ENCODE data around the gene NPRL2. TPM values are rescaled to one million over a fixed set of nuclear protein-coding genes. Genes with fewer than 3 reads are reported as not detected.

Gene NPRL2
- total and polyA plus RNA-seq, 9 of the 15 experiments (the other 6 are each of a cell fraction or from before 2014, with no cell fraction given): 17.4 to 40.4 (median 24.4) TPM

DNA sequence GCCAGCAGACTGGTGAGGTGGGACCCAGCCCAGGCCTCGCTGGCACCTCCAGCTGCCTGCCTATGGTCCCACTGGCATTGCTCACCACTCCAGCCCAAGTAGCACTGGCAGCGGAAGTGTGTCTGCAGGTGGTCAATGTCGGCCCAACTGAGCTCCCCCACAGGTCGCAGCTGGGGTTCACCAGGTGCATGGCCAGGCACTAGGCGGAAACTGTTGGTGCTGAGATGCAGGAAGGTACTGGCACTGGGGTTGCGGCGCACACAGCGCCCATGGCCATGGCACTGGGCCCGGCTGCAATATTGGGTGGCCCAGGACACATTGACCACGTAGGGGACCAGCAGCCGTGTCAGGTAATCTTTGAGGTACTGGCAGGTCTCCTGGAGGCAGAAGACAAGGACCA, 32.4 kb downstream of the NPRL2 start:
- POLR2A ChIA-PET: interaction anchor here (0.6 to 1.0 kb wide), 2 partner anchors 10 to 19 kb away, joined by 3 read pairs; partner anchors contain the start of genes HYAL3, NAA80 and TUSC2
- in situ Hi-C loops (cut with MboI): no loop called here
- TF ChIP-seq PHF8 (IDR thresholded peaks at IDR 0.05; ENCODE audit: borderline replicate concordance, low read length): no peak
- TF ChIP-seq HEY1 (CRISPR knock-in tag; IDR thresholded peaks at IDR 0.05; ENCODE audit: borderline replicate concordance): no peak
- TF ChIP-seq, protein P1, sequence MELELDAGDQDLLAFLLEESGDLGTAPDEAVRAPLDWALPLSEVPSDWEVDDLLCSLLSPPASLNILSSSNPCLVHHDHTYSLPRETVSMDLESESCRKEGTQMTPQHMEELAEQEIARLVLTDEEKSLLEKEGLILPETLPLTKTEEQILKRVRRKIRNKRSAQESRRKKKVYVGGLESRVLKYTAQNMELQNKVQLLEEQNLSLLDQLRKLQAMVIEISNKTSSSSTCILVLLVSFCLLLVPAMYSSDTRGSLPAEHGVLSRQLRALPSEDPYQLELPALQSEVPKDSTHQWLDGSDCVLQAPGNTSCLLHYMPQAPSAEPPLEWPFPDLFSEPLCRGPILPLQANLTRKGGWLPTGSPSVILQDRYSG (tag; conservative IDR thresholded peaks at IDR 0.05; ENCODE audit: low read depth): no peak
- no peak for TF ChIP-seq ZNF12 (CRISPR knock-in tag; IDR thresholded peaks at IDR 0.05)
- TF ChIP-seq POU5F1 (IDR thresholded peaks at IDR 0.05; ENCODE audit: borderline replicate concordance, low read depth, low read length, partially characterized antibody): no peak
- peak; percentile 23; the same call in 1 of the 2 replicates for TF ChIP-seq RBFOX2 (IDR thresholded peaks at IDR 0.05; ENCODE audit: low read depth, low read length)
- TF ChIP-seq HMGN3 (IDR thresholded peaks at IDR 0.05; ENCODE audit: borderline replicate concordance, extremely low read depth, insufficient read length, low read depth, low read length): no peak
- TF ChIP-seq, protein P2, sequence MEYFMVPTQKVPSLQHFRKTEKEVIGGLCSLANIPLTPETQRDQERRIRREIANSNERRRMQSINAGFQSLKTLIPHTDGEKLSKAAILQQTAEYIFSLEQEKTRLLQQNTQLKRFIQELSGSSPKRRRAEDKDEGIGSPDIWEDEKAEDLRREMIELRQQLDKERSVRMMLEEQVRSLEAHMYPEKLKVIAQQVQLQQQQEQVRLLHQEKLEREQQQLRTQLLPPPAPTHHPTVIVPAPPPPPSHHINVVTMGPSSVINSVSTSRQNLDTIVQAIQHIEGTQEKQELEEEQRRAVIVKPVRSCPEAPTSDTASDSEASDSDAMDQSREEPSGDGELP (CRISPR knock-in tag; IDR thresholded peaks at IDR 0.05; ENCODE audit: borderline replicate concordance): 0 out of 2 replicates have a peak, but pooled peaks have one; percentile 2
- Histone ChIP-seq H3K9me1 (ENCODE audit: control insufficient read depth, insufficient read depth, low read length) (no peaks in the 10 kb centered on the region), H3K4me2 (ENCODE audit: insufficient read depth, low read length) (no peak overlapping the region), H3K9me3 (replicated peaks; ENCODE audit: control insufficient read depth, insufficient read depth, low read depth, low read length) (no peaks in the 10 kb centered on the region), H4K20me1 (replicated peaks; ENCODE audit: control insufficient read depth, insufficient read depth, low read length) (no peaks in the 10 kb centered on the region), H3K4me3 (no peak overlapping the region), H3K36me3 (ENCODE audit: control insufficient read depth, insufficient read depth, low read length) (peaks cover 20% of the 10 kb centered on the region; the same call in 2 of the 3 replicates), H3K9ac (ENCODE audit: insufficient read depth in 1 of 2, low read depth in 2 of 2, low read length in 2 of 2) (peak overlapping the region in 1 of 2 experiments; percentile 83; a peak in 2 of 4 replicates), H2AFZ (ENCODE audit: low read depth, low read length) (no peak overlapping the region), H3K27me3 (ENCODE audit: control insufficient read depth in 2 of 2, insufficient read depth in 2 of 2, low read length in 2 of 2) (no peaks in the 10 kb centered on the region), H3K4me1 (replicated peaks in 1 of 2; ENCODE audit: control insufficient read depth in 2 of 2, insufficient read depth in 2 of 2, low read length in 2 of 2) (peaks cover 27 to 68% of the 10 kb centered on the region in 2 experiments), H3K27ac (ENCODE audit: extremely low read depth, low read depth, low read length) (no peak overlapping the region), H3K79me2 (ENCODE audit: control insufficient read depth, insufficient read depth, low read length) (peaks cover 22% of the 10 kb centered on the region)
- intact Hi-C loops (cut with micrococcal nuclease): no loop called here
- no TSS peak for BruUV-seq (replicated peaks)
- CTCF ChIA-PET (ENCODE audit: low intra/inter-chr PET ratio): no interaction called here
- DNase-seq (ENCODE audit: extremely low read depth in 1 of 4, low spot score in 3 of 4) (no peak), FAIRE-seq (no peak), ATAC-seq (no peak)
- WGBS (ENCODE audit: insufficient coverage, low coverage, missing lambda C conversion rate): 83% methylated on average over 2 of the region's 11 CpGs

All from K562 (cell line).